Vagina (tissue), 2 donors: ENCODE data around the gene HMGXB3.

Experiments used
- POLR2A ChIP-seq, 2 donors: fragments of 450-650 bp; IDR thresholded peaks; one replicate each; pipeline ENCODE4 v1.6.1; 2017; ENCODE audit warnings: antibody characterized with exemption in 2 of 2, mild to moderate bottlenecking in 2 of 2, moderate library complexity in 2 of 2
- TF ChIP-seq, protein P1 (sequence below), 3 experiments: fragments of 450-650 bp in 2 of 3; fragments of 200-600 bp in 1 of 3; sonication (generic) in 1 of 3; IDR thresholded peaks; one replicate each; pipeline ENCODE4 v1.5.1; 2017 to 2019; ENCODE audit warnings: antibody characterized with exemption in 3 of 3, mild to moderate bottlenecking in 2 of 3, moderate library complexity in 2 of 3

GRCh38 chr5:150063638-150064037 lies 63.1 kb downstream of the HMGXB3 start:
- TF ChIP-seq, protein P1, sequence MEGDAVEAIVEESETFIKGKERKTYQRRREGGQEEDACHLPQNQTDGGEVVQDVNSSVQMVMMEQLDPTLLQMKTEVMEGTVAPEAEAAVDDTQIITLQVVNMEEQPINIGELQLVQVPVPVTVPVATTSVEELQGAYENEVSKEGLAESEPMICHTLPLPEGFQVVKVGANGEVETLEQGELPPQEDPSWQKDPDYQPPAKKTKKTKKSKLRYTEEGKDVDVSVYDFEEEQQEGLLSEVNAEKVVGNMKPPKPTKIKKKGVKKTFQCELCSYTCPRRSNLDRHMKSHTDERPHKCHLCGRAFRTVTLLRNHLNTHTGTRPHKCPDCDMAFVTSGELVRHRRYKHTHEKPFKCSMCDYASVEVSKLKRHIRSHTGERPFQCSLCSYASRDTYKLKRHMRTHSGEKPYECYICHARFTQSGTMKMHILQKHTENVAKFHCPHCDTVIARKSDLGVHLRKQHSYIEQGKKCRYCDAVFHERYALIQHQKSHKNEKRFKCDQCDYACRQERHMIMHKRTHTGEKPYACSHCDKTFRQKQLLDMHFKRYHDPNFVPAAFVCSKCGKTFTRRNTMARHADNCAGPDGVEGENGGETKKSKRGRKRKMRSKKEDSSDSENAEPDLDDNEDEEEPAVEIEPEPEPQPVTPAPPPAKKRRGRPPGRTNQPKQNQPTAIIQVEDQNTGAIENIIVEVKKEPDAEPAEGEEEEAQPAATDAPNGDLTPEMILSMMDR (IDR thresholded peaks at IDR 0.05), result no peak
- TF ChIP-seq POLR2A (IDR thresholded peaks at IDR 0.05), result no peak
